ENCODE results near the gene SETBP1.

Gene SETBP1

GRCh38 chr18:44821924-44822323 lies 141.2 kb downstream of the SETBP1 start:
- no peak for FAIRE-seq

- no peak for FAIRE-seq
These were observed 142.6 kb downstream of the SETBP1 start for GRCh38 chr18:44823286-44823685.

- no peak for FAIRE-seq
These were observed 143.1 kb downstream of the SETBP1 start for GRCh38 chr18:44823782-44824181.

- no peak for FAIRE-seq
These were observed 144.2 kb downstream of the SETBP1 start for GRCh38 chr18:44824884-44825283.

- no peak for FAIRE-seq
These were observed 146.0 kb downstream of the SETBP1 start for GRCh38 chr18:44826418-44827259.

- FAIRE-seq = no peak
These were observed 147.4 kb downstream of the SETBP1 start for GRCh38 chr18:44828080-44828479.

GRCh38 chr18:44830581-44830980 lies 149.9 kb downstream of the SETBP1 start:
- FAIRE-seq = no peak

- no peak for FAIRE-seq
These were observed 153.1 kb downstream of the SETBP1 start for GRCh38 chr18:44833786-44834185.

GRCh38 chr18:44834867-44835469 lies 154.3 kb downstream of the SETBP1 start:
- FAIRE-seq = no peak

GRCh38 chr18:44835703-44836102 lies 155.0 kb downstream of the SETBP1 start:
- no peak for FAIRE-seq

GRCh38 chr18:44836263-44836662 lies 155.6 kb downstream of the SETBP1 start:
- no peak for FAIRE-seq

GRCh38 chr18:44837482-44838180 lies 156.9 kb downstream of the SETBP1 start:
- no peak for FAIRE-seq

- no peak for FAIRE-seq
These were observed 158.4 kb downstream of the SETBP1 start for GRCh38 chr18:44838971-44839666.

- no peak for FAIRE-seq
These were observed 159.5 kb downstream of the SETBP1 start for GRCh38 chr18:44840058-44840790.

- no peak for FAIRE-seq
These were observed 160.5 kb downstream of the SETBP1 start for GRCh38 chr18:44841221-44841620.

- FAIRE-seq = no peak
These were observed 161.3 kb downstream of the SETBP1 start for GRCh38 chr18:44841752-44842587.

GRCh38 chr18:44842588-44843412 lies 162.1 kb downstream of the SETBP1 start:
- no peak for FAIRE-seq

GRCh38 chr18:44844486-44844885 lies 163.8 kb downstream of the SETBP1 start:
- no peak for FAIRE-seq

GRCh38 chr18:44846450-44846849 lies 165.8 kb downstream of the SETBP1 start:
- no peak for FAIRE-seq

- FAIRE-seq = no peak
These were observed 168.1 kb downstream of the SETBP1 start for GRCh38 chr18:44848644-44849335.
